GM18520 (cell line): ENCODE measurements around the gene OSER1.
"Not testable (repeated sequence)": the region's sequence is repeated elsewhere in the genome, so short reads cannot be mapped to it uniquely, and the experiment has no call there.

Experiments
- ATAC-seq: cut with Tn5 transposase; IDR thresholded peaks from one replicate; pipeline ENCODE4 v1.9.1; 2021; ENCODE audit not compliant: unreplicated experiment

Gene OSER1

GRCh38 chr20:44204156-44204831 is 6.3 kb downstream of the OSER1 start:
- no peak for ATAC-seq

GRCh38 chr20:44203161-44203560 is 7.4 kb downstream of the OSER1 start:
- no peak for ATAC-seq

- ATAC-seq = no peak
These were observed 9.6 kb downstream of the OSER1 start for GRCh38 chr20:44200983-44201382.

GRCh38 chr20:44200371-44200770 is 10.2 kb downstream of the OSER1 start:
- no peak for ATAC-seq

- ATAC-seq = no peak
These were observed 10.7 kb downstream of the OSER1 start for GRCh38 chr20:44199877-44200276.

GRCh38 chr20:44198872-44199271 is 11.7 kb downstream of the OSER1 start:
- no peak for ATAC-seq

- no peak for ATAC-seq
These were observed 14.3 kb downstream of the OSER1 start for GRCh38 chr20:44196271-44196670.

- no peak for ATAC-seq
These were observed 15.0 kb downstream of the OSER1 start for GRCh38 chr20:44195605-44196004.

GRCh38 chr20:44193801-44194200 is 16.8 kb downstream of the OSER1 start:
- no peak for ATAC-seq

GRCh38 chr20:44191640-44192039 is 18.9 kb downstream of the OSER1 start:
- ATAC-seq = not testable (repeated sequence)

GRCh38 chr20:44190197-44190852 is 20.2 kb downstream of the OSER1 start:
- not testable (repeated sequence) for ATAC-seq

GRCh38 chr20:44188752-44189151 is 21.8 kb downstream of the OSER1 start:
- ATAC-seq = no peak

GRCh38 chr20:44187772-44188709 is 22.5 kb downstream of the OSER1 start:
- ATAC-seq = no peak

- no peak for ATAC-seq
These were observed 23.4 kb downstream of the OSER1 start, which contains the start of gene JPH2 for GRCh38 chr20:44187054-44187771. TSS of gene JPH2 (minus strand) at chr20:44187188. CDS start at chr20:44186705, 483 bp downstream.

GRCh38 chr20:44186674-44187053 is 23.9 kb downstream of the OSER1 start:
- ATAC-seq = no peak

- ATAC-seq = no peak
These were observed 24.4 kb downstream of the OSER1 start for GRCh38 chr20:44186201-44186600.

GRCh38 chr20:44185574-44185973 is 25.0 kb downstream of the OSER1 start:
- no peak for ATAC-seq

GRCh38 chr20:44183282-44183681 is 27.3 kb downstream of the OSER1 start:
- no peak for ATAC-seq

- ATAC-seq = no peak
These were observed 27.7 kb downstream of the OSER1 start for GRCh38 chr20:44182863-44183262.

GRCh38 chr20:44182135-44182765 is 28.3 kb downstream of the OSER1 start:
- ATAC-seq = no peak
